HCT116 (cell line): ENCODE data around the gene FGD5.

Experiments
- EZH2 ChIP-seq: fragments of 200-600 bp; sonication (generic); IDR thresholded peaks from 2 replicates; pipeline ENCODE4 v1.6.1; 2017; ENCODE audit warnings: antibody characterized with exemption, mixed run types
- EZH2phosphoT487 ChIP-seq: fragments of 200-600 bp; IDR thresholded peaks from 2 replicates; pipeline ENCODE4 v1.6.1; 2018; ENCODE audit warnings: antibody characterized with exemption, borderline replicate concordance
- JUND ChIP-seq: IDR thresholded peaks from 2 replicates; pipeline ENCODE4 v1.6.1; 2012
- POLR2A ChIP-seq: IDR thresholded peaks from 2 replicates; pipeline ENCODE4 v1.7.0; 2011; ENCODE audit warnings: borderline replicate concordance; ENCODE audit not compliant: insufficient read depth, insufficient read length; ENCODE audit errors: extremely low read depth
- POLR2AphosphoS5 ChIP-seq: IDR thresholded peaks from 2 replicates; pipeline ENCODE4 v1.6.1; 2011; ENCODE audit warnings: mild to moderate bottlenecking, low read depth, low read length, moderate library complexity
- SP1 ChIP-seq: IDR thresholded peaks from 2 replicates; pipeline ENCODE4 v1.6.1; 2012; ENCODE audit warnings: low read depth
- SRF ChIP-seq: IDR thresholded peaks from 2 replicates; pipeline ENCODE4 v1.6.1; 2012; ENCODE audit warnings: low read depth
- TCF7L2 ChIP-seq: IDR thresholded peaks from 2 replicates; pipeline ENCODE4 v1.7.0; 2011; ENCODE audit warnings: borderline replicate concordance, inconsistent platforms; ENCODE audit not compliant: insufficient read depth, insufficient read length; ENCODE audit errors: extremely low read depth
- YY1 ChIP-seq: IDR thresholded peaks from 2 replicates; pipeline ENCODE4 v1.6.1; 2011; ENCODE audit warnings: low read length, low read depth, moderate library complexity, mild to moderate bottlenecking; ENCODE audit not compliant: insufficient replicate concordance; ENCODE audit errors: extremely low read depth
- TF ChIP-seq, protein P1 (sequence below), 3 experiments: fragments of 200-600 bp in 1 of 3; sonication (generic) in 1 of 3; IDR thresholded peaks in 2 of 3; conservative IDR thresholded peaks in 1 of 3; 2 replicates each; pipeline ENCODE4 v1.5.1; 2012 to 2017; ENCODE audit warnings: low read depth in 2 of 3, low read length in 2 of 3, antibody characterized with exemption in 1 of 3, borderline replicate concordance in 1 of 3, control low read depth in 1 of 3, mild to moderate bottlenecking in 1 of 3, mixed read lengths in 1 of 3, mixed run types in 1 of 3, moderate library complexity in 1 of 3; ENCODE audit not compliant: insufficient read depth in 1 of 3
- TF ChIP-seq, protein P2 (sequence below): IDR thresholded peaks from 2 replicates; pipeline ENCODE4 v1.6.1; 2012
- TF ChIP-seq, protein P3 (sequence below): IDR thresholded peaks from 2 replicates; pipeline ENCODE4 v1.6.1; 2011; ENCODE audit warnings: mild to moderate bottlenecking, low read length, moderate library complexity; ENCODE audit not compliant: insufficient replicate concordance; ENCODE audit errors: extremely low read depth

DNA sequence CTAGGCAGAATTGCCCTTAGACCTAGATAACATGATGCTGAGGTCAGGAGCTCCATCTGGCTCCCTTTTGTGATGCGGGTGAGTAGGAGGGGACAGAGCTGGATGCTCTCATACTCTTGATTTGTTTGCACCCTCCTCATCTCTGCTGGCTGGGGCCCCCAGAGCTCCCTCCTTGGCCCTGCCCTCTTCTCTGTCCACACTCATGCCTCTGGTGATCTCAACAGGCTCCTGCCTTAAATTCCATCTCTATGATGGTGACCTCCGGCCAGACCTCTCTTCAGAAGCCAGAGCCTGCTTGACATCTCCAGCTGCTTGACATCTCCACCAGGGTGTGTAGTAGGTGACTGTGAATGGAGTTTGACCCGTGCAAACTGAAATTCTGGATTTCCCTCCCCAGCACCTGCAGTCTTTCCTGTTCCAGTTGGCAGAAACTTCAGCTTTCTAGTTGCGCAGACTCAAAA is 4.3 kb upstream of the FGD5 start:
- TF ChIP-seq POLR2AphosphoS5, result no peak
- no peak for TF ChIP-seq JUND
- TF ChIP-seq, protein P1, sequence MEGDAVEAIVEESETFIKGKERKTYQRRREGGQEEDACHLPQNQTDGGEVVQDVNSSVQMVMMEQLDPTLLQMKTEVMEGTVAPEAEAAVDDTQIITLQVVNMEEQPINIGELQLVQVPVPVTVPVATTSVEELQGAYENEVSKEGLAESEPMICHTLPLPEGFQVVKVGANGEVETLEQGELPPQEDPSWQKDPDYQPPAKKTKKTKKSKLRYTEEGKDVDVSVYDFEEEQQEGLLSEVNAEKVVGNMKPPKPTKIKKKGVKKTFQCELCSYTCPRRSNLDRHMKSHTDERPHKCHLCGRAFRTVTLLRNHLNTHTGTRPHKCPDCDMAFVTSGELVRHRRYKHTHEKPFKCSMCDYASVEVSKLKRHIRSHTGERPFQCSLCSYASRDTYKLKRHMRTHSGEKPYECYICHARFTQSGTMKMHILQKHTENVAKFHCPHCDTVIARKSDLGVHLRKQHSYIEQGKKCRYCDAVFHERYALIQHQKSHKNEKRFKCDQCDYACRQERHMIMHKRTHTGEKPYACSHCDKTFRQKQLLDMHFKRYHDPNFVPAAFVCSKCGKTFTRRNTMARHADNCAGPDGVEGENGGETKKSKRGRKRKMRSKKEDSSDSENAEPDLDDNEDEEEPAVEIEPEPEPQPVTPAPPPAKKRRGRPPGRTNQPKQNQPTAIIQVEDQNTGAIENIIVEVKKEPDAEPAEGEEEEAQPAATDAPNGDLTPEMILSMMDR (IDR thresholded peaks at IDR 0.05 in 2 of 3, conservative IDR thresholded peaks at IDR 0.05 in 1 of 3; ENCODE audit: borderline replicate concordance in 1 of 3, insufficient read depth in 1 of 3, low read depth in 2 of 3, low read length in 2 of 3), result no peak
- TF ChIP-seq, protein P2, sequence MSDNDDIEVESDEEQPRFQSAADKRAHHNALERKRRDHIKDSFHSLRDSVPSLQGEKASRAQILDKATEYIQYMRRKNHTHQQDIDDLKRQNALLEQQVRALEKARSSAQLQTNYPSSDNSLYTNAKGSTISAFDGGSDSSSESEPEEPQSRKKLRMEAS, result no peak
- no peak for TF ChIP-seq SP1
- TF ChIP-seq POLR2A, result no peak
- TF ChIP-seq EZH2phosphoT487, result no peak
- TF ChIP-seq YY1, result no peak
- TF ChIP-seq SRF, result no peak
- no peak for TF ChIP-seq TCF7L2
- TF ChIP-seq, protein P3, sequence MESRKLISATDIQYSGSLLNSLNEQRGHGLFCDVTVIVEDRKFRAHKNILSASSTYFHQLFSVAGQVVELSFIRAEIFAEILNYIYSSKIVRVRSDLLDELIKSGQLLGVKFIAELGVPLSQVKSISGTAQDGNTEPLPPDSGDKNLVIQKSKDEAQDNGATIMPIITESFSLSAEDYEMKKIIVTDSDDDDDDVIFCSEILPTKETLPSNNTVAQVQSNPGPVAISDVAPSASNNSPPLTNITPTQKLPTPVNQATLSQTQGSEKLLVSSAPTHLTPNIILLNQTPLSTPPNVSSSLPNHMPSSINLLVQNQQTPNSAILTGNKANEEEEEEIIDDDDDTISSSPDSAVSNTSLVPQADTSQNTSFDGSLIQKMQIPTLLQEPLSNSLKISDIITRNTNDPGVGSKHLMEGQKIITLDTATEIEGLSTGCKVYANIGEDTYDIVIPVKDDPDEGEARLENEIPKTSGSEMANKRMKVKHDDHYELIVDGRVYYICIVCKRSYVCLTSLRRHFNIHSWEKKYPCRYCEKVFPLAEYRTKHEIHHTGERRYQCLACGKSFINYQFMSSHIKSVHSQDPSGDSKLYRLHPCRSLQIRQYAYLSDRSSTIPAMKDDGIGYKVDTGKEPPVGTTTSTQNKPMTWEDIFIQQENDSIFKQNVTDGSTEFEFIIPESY, result no peak
- no peak for TF ChIP-seq EZH2
